Kidney (tissue), 14 donors: ENCODE data around the gene PSORS1C2. TPM values are rescaled to one million over a fixed set of nuclear protein-coding genes. Genes with fewer than 3 reads are reported as not detected.

ENCODE experiments used
- DNase-seq, 5 donors: peaks; one replicate each; pipeline ENCODE4 v3.0.0-alpha.2; 2013 to 2020
- FAIRE-seq: peaks from 2 replicates; lab custom pipeline; 2012; peaks lifted over from hg19 to GRCh38; lab: Jason Lieb, UNC
- H3K27ac ChIP-seq, 2 donors: one replicate each; pipeline ENCODE4 v1.7.0; 2013; ENCODE audit warnings: low read depth in 2 of 2, low read length in 2 of 2, inconsistent platforms in 1 of 2
- H3K27me3 ChIP-seq: one replicate; pipeline ENCODE4 v1.7.1; 2013; ENCODE audit warnings: low read length, inconsistent platforms; ENCODE audit not compliant: control insufficient read depth, insufficient read depth
- H3K36me3 ChIP-seq, 3 donors: one replicate each; pipeline versions ENCODE4 v1.7.0 to v1.7.1; 2013; ENCODE audit warnings: low read length in 3 of 3, control low read depth in 1 of 3, inconsistent platforms in 1 of 3; ENCODE audit not compliant: insufficient read depth in 3 of 3, control insufficient read depth in 2 of 3
- H3K4me1 ChIP-seq, 3 donors: one replicate each; pipeline versions ENCODE4 v1.7.0 to v1.7.1; 2013; ENCODE audit warnings: low read length in 3 of 3, inconsistent platforms in 1 of 3, low read depth in 1 of 3; ENCODE audit not compliant: control insufficient read depth in 2 of 3, insufficient read depth in 2 of 3
- H3K4me3 ChIP-seq, 3 donors: one replicate each; pipeline versions ENCODE4 v1.7.0 to v1.8.1; 2013; ENCODE audit warnings: low read length in 3 of 3, control low read depth in 1 of 3, inconsistent platforms in 1 of 3
- H3K9ac ChIP-seq, 3 donors: one replicate each; pipeline versions ENCODE4 v1.7.0 to v1.7.1; 2013; ENCODE audit warnings: low read length in 3 of 3, control low read depth in 1 of 3, inconsistent platforms in 1 of 3
- H3K9me3 ChIP-seq, 3 donors: one replicate each; pipeline versions ENCODE4 v1.7.0 to v1.7.1; 2013; ENCODE audit warnings: low read length in 3 of 3, control low read depth in 1 of 3, inconsistent platforms in 1 of 3; ENCODE audit not compliant: control insufficient read depth in 2 of 3, insufficient read depth in 1 of 3
- CTCF ChIP-seq: IDR thresholded peaks from 3 replicates; pipeline ENCODE4 v1.5.1; 2012; ENCODE audit warnings: mild to moderate bottlenecking, moderate library complexity, borderline replicate concordance; ENCODE audit not compliant: insufficient read depth; ENCODE audit errors: extremely low read depth
- intact Hi-C: fragments of 100-400 bp; cut with DNase I; formaldehyde crosslinking; loops from one replicate; pipeline ENCODE4 v1.11.1; 2022
- polyA plus RNA-seq: library from polyadenylated mRNA; stranded (reverse); fragments of 350-450 nt; fragmentation: Illumina TruSeq; extraction: RNeasy Lipid Tissue Mini Kit (QIAGEN cat#74804); gene quantifications from one replicate; pipeline ENCODE4 v1.2.3, GENCODE V29; 2014; ENCODE audit warnings: low read depth, low replicate concordance; ENCODE audit not compliant: insufficient read depth
- total RNA-seq: library from RNA; stranded (reverse); fragmentation: NEBNext Ultra II Directional; extraction: Animal tissue kit (Norgen Biotek cat#: 25700); gene quantifications from one replicate; pipeline ENCODE4 v1.2.1, GENCODE V29; 2021
- donor health status: control.
- donor health status: control.
- donor health status: control.
- donor health status: control.
- donor health status: control.
- donor health status: DM: yes; HTN: yes; CAD: no.
- donor health status: Normal renal cell carcinoma (clear cell type).

Gene PSORS1C2
- total and polyA plus RNA-seq, 2 donors from 2014 or later: not detected

DNA sequence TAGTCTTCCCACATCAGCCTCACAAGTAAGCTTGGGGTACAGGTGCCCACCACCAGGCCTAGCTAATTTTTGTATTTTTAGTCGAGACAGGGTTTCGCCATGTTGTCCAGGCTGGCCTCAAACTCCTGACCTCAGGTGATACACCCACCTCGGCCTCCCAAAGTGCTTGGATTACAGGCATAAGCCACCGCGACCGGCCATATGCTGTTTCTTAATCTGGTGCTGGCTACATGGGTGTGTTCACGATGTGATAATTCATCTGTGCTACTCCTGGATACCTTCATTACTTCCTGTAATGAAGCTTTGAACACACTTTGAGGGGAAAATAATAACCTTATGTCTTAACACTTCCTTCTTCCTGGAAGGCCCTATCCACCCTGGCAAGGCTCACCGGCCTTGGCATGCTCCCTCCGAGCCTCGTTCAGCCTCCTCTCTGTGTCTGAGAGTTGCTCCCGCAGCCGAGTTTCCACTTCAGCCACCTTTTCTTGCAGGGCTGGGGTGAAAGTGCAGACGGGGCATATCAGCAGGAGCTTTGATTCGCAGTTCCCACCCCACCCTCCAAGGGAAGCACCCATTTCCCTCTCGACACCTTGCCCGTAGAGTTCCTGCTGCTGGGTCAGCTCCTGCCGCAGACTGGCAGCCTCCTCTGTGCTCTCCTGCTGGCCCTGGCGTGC lies 5.6 kb upstream of the PSORS1C2 start:
- FAIRE-seq (no peak), DNase-seq (no peak)
- Histone ChIP-seq H3K36me3 (peaks cover 0 to 3% (median 2%) of the 10 kb centered on the region in 3 donors), H3K27me3 (no peaks in the 10 kb centered on the region), H3K4me3 (no peak overlapping the region), H3K27ac (no peak overlapping the region), H3K4me1 (peaks cover 0 to under 1% (median 0%) of the 10 kb centered on the region in 3 donors), H3K9me3 (no peaks in the 10 kb centered on the region), H3K9ac (no peak overlapping the region)
- no peak for TF ChIP-seq CTCF
- intact Hi-C loops: no loop called here

GRCh38 chr6:31143148-31143547 lies 4.3 kb upstream of the PSORS1C2 start:
- no peak overlapping the region for H3K9ac ChIP-seq

DNA sequence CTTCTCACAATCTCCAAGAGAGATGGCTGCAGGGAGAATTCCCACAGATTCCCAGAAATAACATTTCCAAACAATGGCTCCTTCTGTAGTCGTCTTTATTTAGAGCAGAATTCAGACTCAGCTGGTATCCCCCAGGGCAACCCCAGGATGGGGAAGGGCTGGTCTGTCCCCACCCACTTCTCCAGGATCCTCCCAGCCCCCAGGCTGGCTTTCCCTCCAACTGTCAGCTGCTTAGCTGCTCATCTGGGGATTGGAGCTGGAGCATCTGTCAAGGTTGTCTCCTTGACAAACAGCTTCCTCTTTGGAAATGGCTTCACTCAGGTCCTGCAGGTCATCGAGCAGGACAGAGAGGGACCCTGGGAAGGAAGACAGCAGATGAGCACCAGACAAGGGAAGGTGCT lies 3.5 kb upstream of the PSORS1C2 start:
- no peak for FAIRE-seq

More at GRCh38 chr6:31143148-31143547, 4.3 kb upstream of the PSORS1C2 start:
- FAIRE-seq: no peak
- no peaks in the 10 kb centered on the region for H3K27me3 ChIP-seq
- H3K4me3 ChIP-seq: no peak overlapping the region
- no peak for TF ChIP-seq CTCF
- DNase-seq: no peak
- no peak overlapping the region for H3K27ac ChIP-seq
- intact Hi-C loops: no loop called here
- peaks cover 0 to 3% (median 0%) of the 10 kb centered on the region in 3 donors for H3K4me1 ChIP-seq
- peaks cover 0 to 3% (median 2%) of the 10 kb centered on the region in 3 donors for H3K36me3 ChIP-seq
- no peaks in the 10 kb centered on the region for H3K9me3 ChIP-seq

More for the DNA sequence above, 3.5 kb upstream of the PSORS1C2 start:
- H3K27me3 ChIP-seq: no peaks in the 10 kb centered on the region
- no peak for TF ChIP-seq CTCF
- no peak overlapping the region for H3K9ac ChIP-seq
- H3K36me3 ChIP-seq: peaks cover 0 to 3% (median 2%) of the 10 kb centered on the region in 3 donors
- peaks cover 0 to 6% (median 3%) of the 10 kb centered on the region in 3 donors for H3K4me1 ChIP-seq
- no peak for DNase-seq
- H3K9me3 ChIP-seq: no peaks in the 10 kb centered on the region
- no peak overlapping the region for H3K4me3 ChIP-seq
- intact Hi-C loops: no loop called here
- peak overlapping the region in 1 of 2 donors; percentile 23 for H3K27ac ChIP-seq
